RWPE2 (cell line): ENCODE data around the gene CCDC85C.

ENCODE experiments used
- ATAC-seq: fragments of 200-7000 bp; cut with Tn5 transposase; 3 replicates; pipeline ENCODE4 v1.9.1; 2021; ENCODE audit warnings: low read depth
- DNase-seq: peaks from one replicate; pipeline ENCODE4 v3.0.0-alpha.2; 2020; ENCODE audit warnings: low spot score
- H3K27ac ChIP-seq: fragments of 450-650 bp; 2 replicates; pipeline ENCODE4 v1.5.1; 2017; ENCODE audit warnings: mild to moderate bottlenecking; ENCODE audit not compliant: poor library complexity, severe bottlenecking
- H3K27me3 ChIP-seq: fragments of 250-450 bp; sonication (Bioruptor Pico); 2 replicates; pipeline ENCODE4 v1.5.1; 2021; ENCODE audit warnings: mild to moderate bottlenecking, moderate library complexity; ENCODE audit not compliant: insufficient read depth, poor library complexity, severe bottlenecking
- H3K36me3 ChIP-seq: fragments of 250-450 bp; sonication (Bioruptor Pico); 2 replicates; pipeline ENCODE4 v1.5.1; 2020; ENCODE audit warnings: low read depth, mild to moderate bottlenecking, moderate library complexity
- H3K4me1 ChIP-seq: fragments of 250-450 bp; sonication (Bioruptor Pico); 2 replicates; pipeline ENCODE4 v1.5.1; 2021; ENCODE audit warnings: mild to moderate bottlenecking, moderate library complexity; ENCODE audit not compliant: insufficient read depth, poor library complexity, severe bottlenecking
- H3K4me3 ChIP-seq: fragments of 250-450 bp; sonication (Bioruptor Pico); 2 replicates; pipeline ENCODE4 v1.5.1; 2021; ENCODE audit warnings: mild to moderate bottlenecking, moderate library complexity; ENCODE audit not compliant: severe bottlenecking
- H3K9me3 ChIP-seq: fragments of 250-450 bp; sonication (Bioruptor Pico); 2 replicates; pipeline ENCODE4 v1.5.1; 2021; ENCODE audit warnings: mild to moderate bottlenecking, moderate library complexity; ENCODE audit not compliant: severe bottlenecking
- TF ChIP-seq, protein P1 (sequence below): fragments of 450-650 bp; IDR thresholded peaks from one replicate; pipeline ENCODE4 v1.5.1; 2017; ENCODE audit warnings: mild to moderate bottlenecking, moderate library complexity; ENCODE audit not compliant: poor library complexity, severe bottlenecking

CCDC85C gene

DNA sequence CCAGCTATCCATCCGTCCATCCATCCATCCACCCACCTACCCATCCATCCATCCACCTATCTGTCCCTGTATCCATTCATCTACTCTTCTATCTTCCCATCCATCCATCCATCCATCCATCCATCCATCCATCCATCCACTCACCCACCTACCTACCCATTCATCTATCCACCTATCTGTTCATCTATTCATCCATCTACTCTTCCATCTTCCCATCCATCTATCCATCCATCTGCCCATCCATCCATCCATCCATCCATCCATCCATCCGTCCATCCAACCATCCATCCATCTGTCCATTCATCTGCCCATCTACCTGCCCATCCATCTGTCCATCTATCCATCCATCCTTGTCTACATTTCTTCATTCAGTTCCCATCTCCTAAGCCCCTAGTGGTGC lies 23.1 kb upstream of the CCDC85C start:
- Histone ChIP-seq H3K36me3 (no peaks in the 10 kb centered on the region), H3K4me3 (no peak overlapping the region), H3K4me1 (peaks cover 7% of the 10 kb centered on the region), H3K27me3 (no peaks in the 10 kb centered on the region), H3K27ac (no peak overlapping the region), H3K9me3 (no peaks in the 10 kb centered on the region)
- TF ChIP-seq, protein P1, sequence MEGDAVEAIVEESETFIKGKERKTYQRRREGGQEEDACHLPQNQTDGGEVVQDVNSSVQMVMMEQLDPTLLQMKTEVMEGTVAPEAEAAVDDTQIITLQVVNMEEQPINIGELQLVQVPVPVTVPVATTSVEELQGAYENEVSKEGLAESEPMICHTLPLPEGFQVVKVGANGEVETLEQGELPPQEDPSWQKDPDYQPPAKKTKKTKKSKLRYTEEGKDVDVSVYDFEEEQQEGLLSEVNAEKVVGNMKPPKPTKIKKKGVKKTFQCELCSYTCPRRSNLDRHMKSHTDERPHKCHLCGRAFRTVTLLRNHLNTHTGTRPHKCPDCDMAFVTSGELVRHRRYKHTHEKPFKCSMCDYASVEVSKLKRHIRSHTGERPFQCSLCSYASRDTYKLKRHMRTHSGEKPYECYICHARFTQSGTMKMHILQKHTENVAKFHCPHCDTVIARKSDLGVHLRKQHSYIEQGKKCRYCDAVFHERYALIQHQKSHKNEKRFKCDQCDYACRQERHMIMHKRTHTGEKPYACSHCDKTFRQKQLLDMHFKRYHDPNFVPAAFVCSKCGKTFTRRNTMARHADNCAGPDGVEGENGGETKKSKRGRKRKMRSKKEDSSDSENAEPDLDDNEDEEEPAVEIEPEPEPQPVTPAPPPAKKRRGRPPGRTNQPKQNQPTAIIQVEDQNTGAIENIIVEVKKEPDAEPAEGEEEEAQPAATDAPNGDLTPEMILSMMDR, result no peak
- no peak for DNase-seq
- no peak for ATAC-seq

DNA sequence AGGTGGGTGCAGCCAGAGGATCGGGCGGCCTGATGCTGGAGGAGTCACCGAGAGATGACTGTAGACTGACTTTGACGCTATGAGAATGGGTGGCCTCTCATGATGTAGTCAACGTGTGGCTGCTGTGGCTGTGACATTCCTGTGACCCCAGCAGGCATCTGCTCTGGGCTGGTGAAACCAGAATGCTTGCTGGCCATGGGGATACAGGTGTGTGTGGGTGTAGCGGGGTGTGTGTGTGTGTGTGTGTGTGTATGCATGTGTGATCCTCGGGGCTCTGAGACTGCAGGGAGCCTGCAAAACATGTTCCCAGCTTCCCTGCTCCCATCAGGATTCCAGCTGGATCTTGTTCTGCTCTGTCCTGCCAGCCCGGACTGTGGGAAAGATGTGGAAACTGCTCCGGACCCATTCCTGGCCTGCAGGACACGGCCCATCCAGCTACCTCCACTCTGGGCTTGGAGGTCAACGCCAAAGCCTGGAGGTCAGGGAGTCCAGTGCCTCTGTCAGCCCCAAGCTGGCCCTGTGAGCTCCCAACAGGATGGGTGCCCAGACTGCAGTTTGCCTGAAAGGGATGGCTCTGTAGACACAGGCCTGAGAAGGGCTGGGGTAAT lies 22.1 kb upstream of the CCDC85C start:
- H3K27ac ChIP-seq, result no peak overlapping the region
- no peaks in the 10 kb centered on the region for H3K36me3 ChIP-seq
- DNase-seq, result peak; percentile 55
- no peaks in the 10 kb centered on the region for H3K9me3 ChIP-seq
- H3K4me3 ChIP-seq, result no peak overlapping the region
- H3K27me3 ChIP-seq, result no peaks in the 10 kb centered on the region
- TF ChIP-seq, protein P1, result no peak
- peaks cover 7% of the 10 kb centered on the region for H3K4me1 ChIP-seq
- no peak for ATAC-seq

DNA sequence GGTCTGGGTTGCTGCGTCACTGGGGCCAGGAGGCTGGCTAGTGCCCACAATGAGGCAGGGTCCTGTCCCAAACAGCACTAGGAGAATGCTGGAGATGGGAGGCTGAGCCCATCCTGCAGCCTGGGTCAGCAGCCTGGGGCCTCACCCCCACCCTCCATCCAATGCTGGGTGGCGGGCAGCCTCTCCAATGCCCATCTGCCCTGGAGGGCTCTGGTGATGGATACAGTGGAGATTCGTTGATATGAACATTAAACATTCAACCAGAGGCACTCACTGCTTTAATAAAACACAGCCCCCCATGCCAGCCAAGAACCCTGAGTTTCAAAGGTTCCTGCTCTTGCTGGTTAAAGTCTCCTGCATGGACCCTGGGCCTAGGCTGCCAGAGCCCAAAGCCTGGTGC lies 21.5 kb upstream of the CCDC85C start:
- Histone ChIP-seq H3K36me3 (no peaks in the 10 kb centered on the region), H3K27me3 (no peaks in the 10 kb centered on the region), H3K4me3 (no peak overlapping the region), H3K9me3 (no peaks in the 10 kb centered on the region), H3K27ac (no peak overlapping the region), H3K4me1 (peaks cover 8% of the 10 kb centered on the region)
- TF ChIP-seq, protein P1, result no peak
- ATAC-seq, result no peak
- no peak for DNase-seq

DNA sequence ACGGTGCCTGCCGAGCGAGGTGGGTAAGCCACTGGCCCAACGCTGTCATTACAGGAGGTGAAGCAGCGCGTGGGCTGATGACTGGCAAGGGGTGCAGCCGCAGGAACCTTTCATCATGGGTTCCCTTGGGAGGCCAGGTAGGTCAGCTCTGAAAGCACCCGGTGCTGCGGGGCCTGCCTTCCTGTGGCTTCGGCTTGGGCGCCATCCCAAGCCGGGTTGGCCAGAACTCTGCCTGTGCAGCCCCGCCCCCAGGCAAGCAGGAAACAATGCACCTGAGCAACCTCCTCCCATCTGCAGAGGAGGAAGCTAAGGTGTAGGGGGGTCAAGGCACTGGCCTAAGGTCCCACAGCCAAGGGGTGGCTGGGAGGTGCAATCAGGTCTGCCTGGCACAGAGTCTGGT lies 21.0 kb upstream of the CCDC85C start:
- Histone ChIP-seq H3K27ac (no peak overlapping the region), H3K4me3 (no peak overlapping the region), H3K27me3 (no peaks in the 10 kb centered on the region), H3K36me3 (no peaks in the 10 kb centered on the region), H3K9me3 (no peaks in the 10 kb centered on the region), H3K4me1 (peaks cover 13% of the 10 kb centered on the region)
- ATAC-seq (no peak), DNase-seq (no peak)
- TF ChIP-seq, protein P1, result no peak

DNA sequence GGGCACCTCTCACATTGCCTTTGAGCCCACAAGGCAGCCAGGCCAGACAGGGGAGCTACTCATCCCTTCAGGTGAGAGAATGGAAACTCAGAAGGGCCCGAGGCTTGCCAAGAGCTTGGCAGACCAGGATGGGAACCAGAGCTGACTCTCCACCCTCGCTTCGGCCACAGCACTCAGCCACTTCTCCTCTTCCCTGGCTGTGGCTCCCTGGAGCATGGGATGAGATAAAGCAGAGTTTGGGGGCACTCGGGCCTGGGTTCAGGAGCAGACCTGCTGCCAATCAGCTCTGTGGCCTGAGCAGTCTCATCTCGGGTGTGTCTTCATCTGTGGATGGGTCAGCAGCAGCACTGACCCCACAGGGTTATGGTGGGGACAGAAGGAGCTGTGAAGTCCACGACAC lies 20.0 kb upstream of the CCDC85C start:
- TF ChIP-seq, protein P1, result no peak
- no peak for ATAC-seq
- Histone ChIP-seq H3K27me3 (no peaks in the 10 kb centered on the region), H3K4me3 (no peak overlapping the region), H3K36me3 (no peaks in the 10 kb centered on the region), H3K4me1 (peaks cover 18% of the 10 kb centered on the region), H3K9me3 (no peaks in the 10 kb centered on the region), H3K27ac (peak overlapping the region; percentile 72)
- no peak for DNase-seq
